DMS 273 (cell line): ENCODE results near the gene TRMT5.

Experiments
- DNase-seq: peaks from one replicate; lab custom pipeline; 2025; ENCODE audit not compliant: unreplicated experiment; lab: John Stamatoyannopoulos, UW

The TRMT5 gene, protein sequence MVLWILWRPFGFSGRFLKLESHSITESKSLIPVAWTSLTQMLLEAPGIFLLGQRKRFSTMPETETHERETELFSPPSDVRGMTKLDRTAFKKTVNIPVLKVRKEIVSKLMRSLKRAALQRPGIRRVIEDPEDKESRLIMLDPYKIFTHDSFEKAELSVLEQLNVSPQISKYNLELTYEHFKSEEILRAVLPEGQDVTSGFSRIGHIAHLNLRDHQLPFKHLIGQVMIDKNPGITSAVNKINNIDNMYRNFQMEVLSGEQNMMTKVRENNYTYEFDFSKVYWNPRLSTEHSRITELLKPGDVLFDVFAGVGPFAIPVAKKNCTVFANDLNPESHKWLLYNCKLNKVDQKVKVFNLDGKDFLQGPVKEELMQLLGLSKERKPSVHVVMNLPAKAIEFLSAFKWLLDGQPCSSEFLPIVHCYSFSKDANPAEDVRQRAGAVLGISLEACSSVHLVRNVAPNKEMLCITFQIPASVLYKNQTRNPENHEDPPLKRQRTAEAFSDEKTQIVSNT

GRCh38 chr14:60980811-60981632, at the start of gene TRMT5, which contains the start of gene SLC38A6:
TRMT5 (minus strand) TSS chr14:60981079; CDS start chr14:60980973, 106 bp downstream.
SLC38A6 (plus strand) TSS chr14:60981245; CDS start chr14:60981278, 33 bp downstream.
- DNase-seq = peak; percentile 97

- DNase-seq = no peak
These were observed 45.6 kb upstream of the TRMT5 start for GRCh38 chr14:61026526-61026925.

- peak; percentile 80 for DNase-seq
These were observed 44.7 kb upstream of the TRMT5 start for GRCh38 chr14:61025251-61026223.

- no peak for DNase-seq
These were observed 38.7 kb upstream of the TRMT5 start for GRCh38 chr14:61019537-61019936.

- DNase-seq = no peak
These were observed 22.7 kb upstream of the TRMT5 start for GRCh38 chr14:61003571-61003970.

DNA sequence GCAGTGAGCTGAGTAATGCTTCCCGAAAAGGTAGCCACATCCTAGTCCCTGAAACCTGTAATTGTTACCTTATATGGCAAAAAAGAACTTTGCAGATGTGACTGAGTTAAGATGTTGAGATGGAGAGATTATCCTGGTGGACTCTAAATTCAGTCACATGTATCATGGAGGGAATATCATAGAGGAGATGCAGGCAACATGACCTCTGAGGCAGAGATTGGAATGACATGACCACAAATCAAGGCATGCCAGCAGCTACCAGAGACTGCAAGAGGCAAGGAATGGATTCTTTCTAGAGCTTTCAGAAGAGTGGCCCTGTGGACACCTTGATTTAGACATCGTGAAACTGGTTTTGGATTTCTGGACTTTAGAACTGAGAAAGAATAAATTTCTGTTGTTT, 18.7 kb upstream of the TRMT5 start:
- no peak for DNase-seq

DNA sequence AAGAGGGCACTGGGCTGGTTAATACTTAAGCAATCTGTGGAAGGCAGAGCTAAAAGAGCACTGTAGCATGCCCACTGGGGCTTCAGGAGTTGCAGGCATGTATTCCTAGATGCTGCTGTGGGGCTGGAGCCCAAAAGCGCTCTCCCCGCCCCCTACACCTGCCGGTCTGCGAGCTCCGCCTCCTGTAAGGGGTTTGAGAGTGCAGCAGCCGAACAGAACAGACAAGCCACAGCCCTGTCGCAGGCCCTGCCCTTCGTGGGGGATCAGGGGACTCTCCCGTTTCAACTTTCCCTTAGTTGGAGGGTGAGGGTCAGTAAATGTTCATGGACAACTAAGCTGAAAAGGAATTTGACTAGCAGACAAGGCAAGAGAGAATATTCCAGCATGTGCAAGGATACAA, 17.7 kb upstream of the TRMT5 start:
- DNase-seq = no peak

DNA sequence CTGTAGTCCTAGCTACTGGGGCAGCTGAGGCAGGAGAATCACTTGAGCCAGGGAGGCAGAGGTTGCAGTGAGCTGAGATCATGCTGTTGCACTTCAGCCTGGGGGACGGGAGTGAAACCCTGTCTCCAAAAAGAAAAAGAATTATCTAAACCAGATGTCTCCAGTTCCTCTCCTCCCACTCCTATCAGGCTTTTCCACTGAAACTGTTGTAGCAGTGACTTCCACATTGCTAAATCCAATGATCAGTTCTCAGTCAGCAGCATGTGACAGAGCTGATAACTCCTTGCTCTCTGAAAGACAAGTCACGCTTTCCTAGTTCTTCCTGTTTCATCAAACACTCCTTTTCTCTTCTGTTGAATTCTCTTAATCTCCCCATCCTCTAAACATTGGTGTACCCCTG, 8.7 kb upstream of the TRMT5 start:
- DNase-seq = no peak

DNA sequence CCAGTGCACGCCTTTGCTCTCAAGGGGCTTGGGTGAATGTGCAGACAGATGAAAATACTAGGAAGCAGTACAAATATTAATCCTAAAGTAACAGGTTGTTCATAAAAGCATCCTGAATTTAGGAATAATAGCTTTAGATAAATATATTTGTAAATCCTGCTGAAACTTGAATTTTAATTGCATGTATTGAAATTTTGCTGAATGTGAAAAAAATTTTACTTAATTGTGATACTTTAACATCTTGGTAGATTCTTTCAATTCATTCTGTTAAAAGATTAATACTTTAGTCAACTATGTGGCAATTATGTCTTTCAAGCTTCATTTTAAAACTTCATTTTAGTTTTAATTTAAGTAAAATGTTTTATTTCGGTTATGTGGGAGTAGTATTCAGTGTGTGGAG, 5.6 kb upstream of the TRMT5 start:
- DNase-seq = no peak

- DNase-seq = no peak
These were observed 3.3 kb upstream of the TRMT5 start for GRCh38 chr14:60984196-60984595.

GRCh38 chr14:60981633-60982455, 965 bp upstream of the TRMT5 start:
- peak; percentile 34 for DNase-seq

- DNase-seq = peak; percentile 65
These were observed 3.0 kb downstream of the TRMT5 start for GRCh38 chr14:60977847-60978246.

GRCh38 chr14:60975551-60975950, 5.3 kb downstream of the TRMT5 start:
- no peak for DNase-seq

DNA sequence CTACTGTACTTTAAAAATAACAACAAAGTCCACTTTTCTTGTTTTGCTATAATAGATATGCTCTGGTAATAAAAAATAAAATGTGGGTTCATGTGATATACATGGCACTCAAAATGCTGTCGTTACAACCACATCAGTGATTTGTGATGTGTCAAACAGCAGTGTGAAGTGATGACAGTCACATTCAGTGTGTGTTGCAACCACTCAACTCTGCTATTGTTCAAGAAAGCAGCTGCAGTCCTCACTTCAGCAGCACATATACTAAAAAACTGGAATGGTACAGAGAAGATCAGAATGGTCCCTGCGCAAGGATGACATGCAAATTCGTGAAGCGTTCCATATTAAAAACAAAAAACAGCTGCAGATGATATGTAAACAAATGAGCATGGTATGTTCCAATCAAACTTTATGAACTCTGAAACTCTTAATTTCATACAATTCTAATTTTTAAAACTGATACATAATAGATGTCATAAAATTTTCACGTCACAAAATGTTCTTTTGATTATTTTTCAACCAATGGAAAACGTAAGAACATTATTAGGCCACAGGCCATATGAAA, 6.7 kb downstream of the TRMT5 start:
- no peak for DNase-seq

GRCh38 chr14:60973070-60973469, 7.8 kb downstream of the TRMT5 start:
- no peak for DNase-seq

DNA sequence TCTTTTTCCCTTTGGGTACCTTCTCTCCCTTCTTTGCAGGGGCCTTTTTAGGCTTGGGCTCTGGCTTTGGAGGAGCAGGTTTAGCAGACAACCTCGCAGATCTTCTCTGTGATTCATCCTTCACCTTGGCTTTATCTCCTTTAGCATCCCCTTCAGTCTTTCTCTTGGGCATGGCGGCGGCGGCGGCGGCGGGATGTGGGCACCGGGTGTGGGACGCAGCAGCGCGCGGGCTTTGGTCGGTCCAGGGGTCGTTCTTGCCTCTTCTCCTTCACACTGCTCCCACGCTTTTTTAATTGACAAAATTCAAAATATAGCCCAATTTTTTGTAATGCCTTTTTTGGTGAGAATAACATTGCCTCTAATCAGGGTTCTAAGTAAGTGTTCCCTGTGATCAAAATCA, 8.6 kb downstream of the TRMT5 start:
- no peak for DNase-seq

DNA sequence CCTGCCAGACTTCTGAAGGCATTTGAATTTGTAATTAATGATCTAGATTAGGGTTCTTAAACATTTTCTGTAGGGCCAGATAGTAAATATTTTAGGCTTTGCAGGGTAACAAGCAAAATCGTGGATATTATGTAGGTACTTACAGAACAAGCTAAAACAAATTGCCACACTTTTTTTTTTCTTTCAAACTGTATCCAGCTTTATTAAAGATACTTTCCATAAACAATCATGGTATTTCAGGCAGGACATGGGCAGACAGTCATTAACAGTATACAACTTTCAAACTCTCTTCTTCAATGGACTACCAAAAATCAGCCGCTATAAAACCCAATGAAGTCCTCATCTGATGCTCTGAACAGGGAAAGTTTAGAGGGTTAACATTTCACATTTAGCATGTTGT, 9.6 kb downstream of the TRMT5 start:
- DNase-seq = no peak

- no peak for DNase-seq
These were observed 10.7 kb downstream of the TRMT5 start for GRCh38 chr14:60970146-60970545.

GRCh38 chr14:60968671-60969070, 12.2 kb downstream of the TRMT5 start:
- no peak for DNase-seq

DNA sequence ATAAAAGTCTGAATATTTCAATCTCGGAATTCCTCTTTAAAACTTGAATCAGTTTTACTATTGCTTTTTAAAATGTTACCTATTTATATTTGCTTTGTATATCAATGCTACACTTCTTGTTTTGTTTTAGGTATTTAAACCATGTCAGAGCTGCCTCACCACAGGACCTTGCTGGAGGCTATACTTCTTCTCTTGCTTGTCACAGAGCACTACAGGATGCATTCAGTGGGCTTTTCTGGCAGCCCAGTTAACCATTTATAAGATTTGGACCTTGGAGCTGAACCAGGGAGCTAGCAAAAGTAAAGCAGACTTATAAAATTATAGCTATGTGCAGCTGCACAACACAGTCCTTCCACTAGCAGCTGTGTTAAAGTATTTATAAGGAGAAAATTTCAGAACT, 12.8 kb downstream of the TRMT5 start:
- no peak for DNase-seq
